GM19240 (cell line): ENCODE data around the gene PRKCE.
"Not testable (repeated sequence)": the region's sequence is repeated elsewhere in the genome, so short reads cannot be mapped to it uniquely, and the experiment has no call there.

Experiments used
- DNase-seq: peaks from one replicate; pipeline ENCODE4 v3.0.0; 2011; ENCODE audit warnings: low spot score; ENCODE audit not compliant: insufficient read length

PRKCE gene

DNA sequence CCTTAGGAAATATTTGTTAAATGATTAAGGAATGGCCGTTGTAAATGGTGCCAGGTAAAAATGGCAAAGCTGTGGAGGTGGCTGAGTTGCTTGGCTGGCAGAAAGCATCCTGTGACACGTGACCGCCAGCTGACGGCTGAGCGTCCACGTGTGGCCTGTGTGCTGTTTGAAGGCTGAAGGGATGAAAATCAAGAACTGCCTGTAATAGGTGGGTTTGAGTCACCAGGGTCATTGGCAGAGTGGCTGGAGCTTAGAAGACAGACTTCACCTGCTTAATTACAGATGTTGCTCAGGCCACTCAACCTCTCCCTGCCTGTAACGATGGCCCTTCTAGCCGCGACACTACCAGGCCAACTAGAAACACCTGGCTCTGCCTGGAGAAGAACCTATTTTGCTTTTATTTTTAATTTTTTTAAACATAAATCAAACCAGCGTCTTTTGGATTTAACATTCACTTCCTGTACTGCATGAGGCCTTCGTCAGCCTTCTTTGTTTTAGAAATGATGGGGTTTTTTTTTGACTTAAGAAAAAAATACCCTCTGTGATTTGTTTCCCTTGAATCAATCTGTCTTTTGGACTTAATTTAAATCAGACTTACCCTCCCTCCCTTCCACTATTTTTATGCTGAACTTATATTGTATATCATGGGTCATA, 206.5 kb downstream of the PRKCE start:
- DNase-seq: no peak

GRCh38 chr2:45858872-45859271, 207.4 kb downstream of the PRKCE start:
- DNase-seq: not testable (repeated sequence)

- no peak for DNase-seq
Observed at GRCh38 chr2:45859682-45860081, 208.2 kb downstream of the PRKCE start.

DNA sequence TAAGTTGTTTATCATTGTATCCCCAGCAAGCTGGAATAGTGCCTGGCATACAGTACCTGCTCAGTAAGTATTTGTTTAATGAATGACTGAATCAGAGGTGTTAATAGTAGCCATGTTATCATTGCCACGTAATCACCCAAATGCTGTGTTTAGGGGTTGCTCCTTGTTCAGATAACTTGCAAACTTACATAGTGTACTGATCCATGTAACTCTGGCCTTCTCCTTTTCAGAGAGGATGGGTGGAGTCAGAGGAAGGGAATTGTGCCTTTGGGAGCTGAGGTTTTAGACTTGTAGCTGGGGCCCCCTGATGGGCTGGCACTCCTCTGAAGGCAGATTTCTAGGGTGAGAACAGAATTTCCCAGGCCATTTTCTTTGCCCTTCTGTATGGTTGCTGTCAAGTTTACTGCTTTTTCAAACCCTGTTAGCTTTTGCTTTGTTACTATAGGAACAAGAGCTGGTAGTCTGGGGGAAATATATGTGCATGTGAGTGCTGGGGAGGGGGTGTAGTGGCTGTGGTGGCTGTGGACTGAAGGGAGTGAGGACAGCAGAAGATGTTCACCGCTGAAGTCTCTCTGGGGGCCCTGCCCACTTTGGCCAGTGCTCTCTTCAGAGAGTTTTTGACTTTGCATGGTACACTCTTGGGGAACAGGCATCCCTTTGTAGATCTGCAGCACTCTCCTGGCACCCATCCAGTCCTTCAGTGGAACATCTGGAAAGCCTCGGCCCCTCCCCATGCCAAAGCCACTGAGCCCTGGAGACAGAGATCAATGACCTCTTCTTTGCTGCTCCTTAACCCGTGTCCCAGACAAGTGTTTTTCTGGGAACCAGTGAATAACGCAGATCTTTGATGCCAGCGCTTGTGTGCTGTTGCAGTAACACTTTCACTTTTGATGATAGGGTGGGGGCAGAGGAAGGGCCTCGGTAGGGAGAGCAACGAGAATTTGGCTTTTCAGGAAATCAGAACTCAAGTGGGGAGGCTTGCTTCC, 209.0 kb downstream of the PRKCE start:
- no peak for DNase-seq

DNA sequence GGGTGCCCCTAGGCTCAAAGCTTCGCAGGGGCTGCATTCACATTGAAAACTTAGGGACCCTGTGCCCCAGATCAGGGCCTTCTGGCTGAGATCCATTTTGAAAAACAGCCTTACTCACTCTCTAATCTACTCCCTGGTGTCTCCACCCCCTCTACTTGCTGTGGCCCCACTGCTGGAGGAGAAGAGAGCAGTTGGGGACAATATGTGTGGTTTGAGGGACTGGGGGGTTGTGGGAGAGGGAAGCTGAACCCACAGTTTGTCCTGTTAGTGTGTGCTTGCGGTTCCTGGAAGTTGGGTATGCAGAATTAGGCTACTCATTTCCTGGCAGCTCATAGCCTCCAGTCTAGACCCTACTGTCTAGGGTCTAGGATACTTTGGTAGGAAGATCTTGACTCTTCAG, 211.4 kb downstream of the PRKCE start:
- no peak for DNase-seq

GRCh38 chr2:45864121-45864520, 212.6 kb downstream of the PRKCE start:
- no peak for DNase-seq

- no peak for DNase-seq
Observed at GRCh38 chr2:45867349-45867748, 215.9 kb downstream of the PRKCE start.

DNA sequence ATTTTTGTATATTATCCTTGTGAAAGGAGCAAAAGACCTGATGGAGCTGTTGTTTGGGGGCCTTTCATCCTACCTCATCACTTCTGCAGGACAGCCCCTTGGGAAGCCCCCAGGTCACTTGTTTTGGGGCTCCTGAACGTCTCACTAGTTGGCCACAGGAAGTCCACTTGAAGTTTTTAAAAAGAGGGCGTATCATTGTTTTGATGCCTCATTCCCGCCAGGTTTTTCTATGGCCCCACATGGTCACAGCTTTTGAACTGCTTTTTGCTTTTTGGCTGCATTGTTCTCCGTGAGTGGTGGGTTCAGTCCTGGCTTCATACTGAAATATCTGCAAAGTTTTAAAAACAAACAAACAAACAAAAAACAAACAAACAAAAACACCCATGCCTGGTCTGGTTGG, 216.3 kb downstream of the PRKCE start:
- DNase-seq: no peak

DNA sequence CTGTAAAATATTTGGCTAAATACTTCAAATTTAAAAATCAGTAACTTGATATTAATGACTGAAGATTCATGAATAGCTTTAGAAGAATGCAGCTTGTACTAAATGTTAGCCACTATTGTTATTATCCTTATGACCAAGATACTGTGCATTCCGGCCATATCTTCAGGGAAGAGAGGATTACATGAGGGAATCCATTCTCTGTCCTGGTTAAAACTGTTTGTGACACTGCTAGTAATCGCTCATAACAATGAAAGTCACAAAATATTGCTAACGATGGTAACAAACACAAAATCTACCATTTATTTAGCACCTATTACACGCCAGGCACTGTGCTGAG, 217.7 kb downstream of the PRKCE start:
- DNase-seq: no peak

DNA sequence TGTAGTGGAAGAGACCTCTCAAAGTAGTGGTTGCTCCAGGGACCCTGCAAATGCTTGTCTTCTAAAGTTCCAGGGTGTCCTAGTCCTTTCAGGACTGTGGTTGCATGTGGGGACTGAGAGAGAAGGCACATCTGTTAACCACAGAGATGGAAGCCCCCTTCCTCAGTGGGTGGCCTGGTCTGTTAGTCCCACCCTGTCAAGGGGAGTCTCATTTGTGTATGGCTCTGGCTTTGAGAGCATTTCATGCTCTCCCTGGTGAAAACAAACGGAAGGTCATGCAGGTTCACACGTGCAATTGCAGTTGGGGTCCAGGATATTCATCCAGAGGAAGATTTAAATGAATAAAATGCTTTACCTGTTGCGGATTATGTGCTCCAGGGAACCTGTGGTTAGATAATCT, 219.6 kb downstream of the PRKCE start:
- no peak for DNase-seq

DNA sequence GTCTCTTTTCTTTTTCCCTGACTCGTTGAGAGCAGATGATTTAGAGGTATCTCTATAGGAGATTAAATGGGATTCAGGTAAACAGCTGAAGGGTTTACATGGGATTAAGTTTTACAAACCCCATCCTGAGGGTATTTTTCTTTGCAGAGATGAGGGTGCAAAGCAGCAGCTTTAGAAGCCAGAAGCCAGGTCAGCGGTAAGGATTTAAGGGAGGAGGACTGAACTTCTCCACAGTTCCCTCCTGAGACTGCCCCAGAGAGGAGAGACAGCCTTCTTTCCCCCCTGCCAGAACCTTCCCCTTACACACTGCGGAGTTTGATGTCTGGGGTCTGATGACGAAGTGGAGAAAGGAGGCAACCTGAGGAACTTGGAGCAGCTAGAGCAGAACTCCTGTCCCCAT, 220.1 kb downstream of the PRKCE start:
- no peak for DNase-seq

DNA sequence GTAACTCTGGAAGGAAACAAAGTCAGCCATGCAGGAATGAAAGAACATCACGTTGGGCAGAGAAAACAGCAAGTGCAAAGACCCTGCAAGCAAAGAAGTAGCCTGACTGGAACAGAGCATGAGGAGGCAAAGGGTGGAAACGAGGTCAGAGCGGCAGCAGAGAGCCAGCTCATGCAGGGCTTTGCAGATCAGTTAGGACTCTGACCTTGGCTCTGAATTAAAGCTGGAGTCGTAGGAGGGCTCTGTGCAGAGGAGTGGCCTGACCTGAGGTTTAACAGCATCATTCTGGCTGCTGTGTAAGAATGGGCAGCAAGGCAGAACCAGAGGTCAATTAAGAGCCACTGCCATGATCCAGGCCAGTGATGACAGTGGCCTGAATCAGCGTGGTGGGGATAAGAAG, 220.7 kb downstream of the PRKCE start:
- DNase-seq: no peak

DNA sequence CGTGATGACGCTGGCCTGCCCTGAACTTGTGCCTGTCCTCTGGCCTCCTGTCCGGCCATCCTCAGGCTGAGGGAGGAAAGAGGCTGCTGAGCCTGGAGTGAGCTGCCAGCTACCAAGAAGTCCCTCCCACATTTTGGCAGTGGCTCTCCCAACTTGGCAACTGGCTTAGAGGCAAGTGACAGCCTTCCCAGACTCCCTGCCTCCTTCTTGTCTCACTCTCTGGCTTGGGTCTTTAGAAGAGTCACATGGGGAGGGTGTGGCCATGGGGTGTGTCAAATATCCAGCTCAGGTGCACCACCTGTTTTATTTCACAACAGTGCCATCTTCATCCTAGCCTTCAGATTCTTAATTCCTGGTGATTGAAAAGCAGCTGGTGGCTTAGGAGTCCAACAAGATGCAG, 222.9 kb downstream of the PRKCE start:
- DNase-seq: no peak

- no peak for DNase-seq
Observed at GRCh38 chr2:45876611-45877010, 225.1 kb downstream of the PRKCE start.

DNA sequence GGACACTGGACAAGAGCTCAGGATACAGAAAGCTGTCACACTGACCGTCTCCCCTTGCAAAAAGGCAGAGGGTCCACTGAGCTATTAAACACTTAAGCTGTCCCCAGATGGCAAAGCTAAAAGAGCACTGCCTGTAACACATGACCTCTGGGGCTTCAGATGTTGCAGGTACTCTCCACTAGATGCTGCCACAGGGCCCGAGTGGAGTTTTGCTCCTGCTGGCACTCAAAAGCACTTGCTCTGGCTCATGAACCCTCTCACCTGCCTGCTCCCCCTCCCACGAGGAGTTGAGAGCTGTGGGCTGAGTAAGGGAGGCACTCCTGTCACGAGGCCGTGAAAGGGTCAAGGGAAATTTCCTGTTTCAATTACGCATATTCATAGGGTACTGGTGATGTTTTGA, 227.9 kb downstream of the PRKCE start:
- DNase-seq: no peak

DNA sequence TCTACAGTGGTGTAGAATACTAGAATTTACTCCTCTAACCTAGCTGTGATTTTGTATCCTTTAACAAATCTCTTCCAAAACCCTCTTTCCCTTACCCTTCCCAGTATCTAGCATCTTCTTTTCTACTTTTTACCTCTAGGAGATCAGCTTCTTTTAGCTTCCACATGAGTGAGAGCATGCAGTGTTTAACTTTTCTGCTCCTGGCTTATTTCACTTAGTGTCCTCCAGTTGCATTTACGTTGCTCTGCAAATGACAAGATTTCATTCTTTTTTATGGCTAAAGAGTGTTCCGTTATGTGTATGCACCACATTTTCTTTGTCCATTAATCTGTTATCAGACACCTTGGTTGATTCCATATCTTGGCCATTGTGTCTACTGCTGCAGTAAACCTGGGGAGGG, 228.5 kb downstream of the PRKCE start:
- DNase-seq: no peak

DNA sequence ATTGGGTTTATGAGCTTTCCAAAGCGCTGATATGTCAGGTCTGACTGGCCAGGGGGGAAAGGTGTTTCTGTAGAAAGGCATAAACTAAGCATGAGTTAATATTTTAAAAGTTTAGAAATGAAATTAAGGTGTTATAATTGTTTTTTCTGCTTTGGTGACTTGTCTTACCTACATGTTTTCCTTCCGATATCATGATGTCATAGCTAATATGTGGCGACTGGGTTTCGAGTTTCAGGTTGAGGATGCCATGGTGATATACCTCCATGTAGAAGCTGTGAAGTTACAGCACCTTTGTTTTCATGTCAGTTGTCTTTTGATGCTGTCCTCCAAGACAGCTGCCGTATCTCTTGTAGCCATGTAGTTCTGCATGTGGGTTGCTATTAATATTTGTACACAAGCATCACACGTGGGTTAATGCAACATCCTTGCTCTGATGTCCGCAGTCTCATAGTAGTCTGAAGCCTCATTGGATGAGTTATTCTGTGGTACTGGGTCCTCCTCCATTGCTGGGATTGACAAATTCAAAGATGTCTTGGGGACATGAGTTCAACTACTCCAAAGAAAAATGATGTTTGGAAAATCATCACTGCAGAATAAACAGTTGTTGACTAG, 230.6 kb downstream of the PRKCE start:
- no peak for DNase-seq

- no peak for DNase-seq
Observed at GRCh38 chr2:45882707-45883602, 231.5 kb downstream of the PRKCE start.

GRCh38 chr2:45883603-45884000, 232.1 kb downstream of the PRKCE start:
- DNase-seq: no peak

DNA sequence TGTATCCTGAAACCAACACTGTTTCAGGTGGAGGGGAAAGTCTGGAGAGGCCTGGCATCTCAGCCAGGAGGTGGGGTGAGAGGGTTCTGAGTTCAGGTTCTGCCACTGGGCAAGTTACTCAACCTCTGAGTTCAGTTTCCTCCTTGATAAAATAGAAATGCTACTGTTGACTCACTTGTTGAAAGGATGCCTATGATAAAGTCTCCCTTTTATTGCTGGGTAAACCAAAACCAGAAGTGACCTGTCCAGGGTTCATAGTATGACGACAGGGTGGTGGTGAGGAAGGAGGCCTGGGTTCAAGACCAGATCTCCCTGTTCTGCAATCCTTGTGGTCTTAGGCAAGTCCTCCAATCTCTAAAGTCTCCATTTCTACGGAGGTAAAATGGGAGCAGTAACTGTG, 232.7 kb downstream of the PRKCE start:
- no peak for DNase-seq

DNA sequence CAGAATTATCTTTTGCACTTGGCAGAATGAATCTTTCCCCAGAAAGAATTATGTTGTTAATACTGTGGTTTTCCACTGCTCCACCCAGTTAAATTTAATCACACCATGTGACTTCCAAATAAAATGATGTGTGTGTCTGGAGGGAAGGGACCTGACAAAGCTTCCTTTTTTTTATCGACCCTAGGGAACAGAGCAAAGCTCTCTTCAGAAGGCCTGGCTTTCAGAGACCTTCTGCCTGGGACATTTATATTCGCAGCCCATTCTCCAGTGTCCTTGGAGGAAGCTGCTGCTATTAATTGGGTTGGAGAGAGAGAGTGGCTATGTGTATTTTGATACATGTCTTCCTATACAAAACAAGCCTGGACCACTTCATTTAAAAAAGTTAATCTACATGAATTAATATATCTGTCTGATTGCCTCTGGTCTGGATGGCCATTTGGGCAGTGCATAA, 233.7 kb downstream of the PRKCE start:
- no peak for DNase-seq
